SK-N-SH treated with all-trans-retinoic acid at 6 μM for 48 hours (cell line): ENCODE data around the gene PHB1.

Experiments
- ARNTL ChIP-seq: fragments of 450-650 bp; formaldehyde crosslinking; IDR thresholded peaks from 2 replicates; pipeline ENCODE4 v1.5.0; 2020; ENCODE audit warnings: low read depth, mild to moderate bottlenecking, moderate library complexity, borderline replicate concordance
- CSRNP3 ChIP-seq: fragments of 250-450 bp; sonication (Bioruptor Pico); IDR thresholded peaks from 2 replicates; pipeline ENCODE4 v1.5.1; 2021; ENCODE audit warnings: mild to moderate bottlenecking, moderate library complexity
- ESRRG ChIP-seq: fragments of 250-450 bp; sonication (Bioruptor Pico); IDR thresholded peaks from 2 replicates; pipeline ENCODE4 v1.6.1; 2021; ENCODE audit warnings: mild to moderate bottlenecking
- ISL1 ChIP-seq: fragments of 250-450 bp; sonication (Bioruptor Pico); IDR thresholded peaks from 2 replicates; pipeline ENCODE4 v2.1.2; 2022; ENCODE audit warnings: mild to moderate bottlenecking, moderate library complexity
- OSR1 ChIP-seq: fragments of 250-450 bp; sonication (Bioruptor Pico); IDR thresholded peaks from 2 replicates; pipeline ENCODE4 v1.8.0; 2022; ENCODE audit warnings: moderate library complexity, mild to moderate bottlenecking, inconsistent platforms
- SNAI2 ChIP-seq: fragments of 250-450 bp; sonication (Bioruptor Pico); IDR thresholded peaks from 2 replicates; pipeline ENCODE4 v1.5.0; 2020; ENCODE audit warnings: mild to moderate bottlenecking, moderate library complexity
- TOX ChIP-seq: fragments of 250-450 bp; sonication (Bioruptor Pico); IDR thresholded peaks from 2 replicates; pipeline ENCODE4 v1.8.0; 2021; ENCODE audit warnings: mild to moderate bottlenecking, moderate library complexity, borderline replicate concordance
- ZFP3 ChIP-seq: fragments of 250-450 bp; sonication (Bioruptor Pico); IDR thresholded peaks from 2 replicates; pipeline ENCODE4 v1.5.0; 2020; ENCODE audit warnings: mild to moderate bottlenecking, moderate library complexity
- ZFP30 ChIP-seq: fragments of 450-650 bp; formaldehyde crosslinking; IDR thresholded peaks from 2 replicates; pipeline ENCODE4 v1.5.0; 2022; ENCODE audit warnings: mild to moderate bottlenecking, moderate library complexity
- ZNF8 ChIP-seq: fragments of 450-650 bp; formaldehyde crosslinking; IDR thresholded peaks from 2 replicates; pipeline ENCODE4 v1.5.0; 2020; ENCODE audit warnings: mild to moderate bottlenecking, moderate library complexity
- TF ChIP-seq, protein P1 (sequence below): fragments of 250-450 bp; sonication (Bioruptor Pico); IDR thresholded peaks from 2 replicates; pipeline ENCODE4 v1.8.0; 2020; ENCODE audit warnings: mild to moderate bottlenecking, moderate library complexity, borderline replicate concordance

- TF ChIP-seq OSR1 (CRISPR knock-in tag) = no peak
- TF ChIP-seq SNAI2 (CRISPR knock-in tag) = no peak
- no peak for TF ChIP-seq ESRRG (CRISPR knock-in tag)
- no peak for TF ChIP-seq ISL1 (CRISPR knock-in tag)
- TF ChIP-seq ARNTL = no peak
- TF ChIP-seq TOX (CRISPR knock-in tag) = no peak
- TF ChIP-seq ZFP30 = no peak
- no peak for TF ChIP-seq CSRNP3 (CRISPR knock-in tag)
- TF ChIP-seq, protein P1, sequence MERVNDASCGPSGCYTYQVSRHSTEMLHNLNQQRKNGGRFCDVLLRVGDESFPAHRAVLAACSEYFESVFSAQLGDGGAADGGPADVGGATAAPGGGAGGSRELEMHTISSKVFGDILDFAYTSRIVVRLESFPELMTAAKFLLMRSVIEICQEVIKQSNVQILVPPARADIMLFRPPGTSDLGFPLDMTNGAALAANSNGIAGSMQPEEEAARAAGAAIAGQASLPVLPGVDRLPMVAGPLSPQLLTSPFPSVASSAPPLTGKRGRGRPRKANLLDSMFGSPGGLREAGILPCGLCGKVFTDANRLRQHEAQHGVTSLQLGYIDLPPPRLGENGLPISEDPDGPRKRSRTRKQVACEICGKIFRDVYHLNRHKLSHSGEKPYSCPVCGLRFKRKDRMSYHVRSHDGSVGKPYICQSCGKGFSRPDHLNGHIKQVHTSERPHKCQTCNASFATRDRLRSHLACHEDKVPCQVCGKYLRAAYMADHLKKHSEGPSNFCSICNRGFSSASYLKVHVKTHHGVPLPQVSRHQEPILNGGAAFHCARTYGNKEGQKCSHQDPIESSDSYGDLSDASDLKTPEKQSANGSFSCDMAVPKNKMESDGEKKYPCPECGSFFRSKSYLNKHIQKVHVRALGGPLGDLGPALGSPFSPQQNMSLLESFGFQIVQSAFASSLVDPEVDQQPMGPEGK = no peak
- no peak for TF ChIP-seq ZFP3 (CRISPR knock-in tag)
- no peak for TF ChIP-seq ZNF8 (CRISPR knock-in tag)
Observed at GRCh38 chr17:49404906-49405305, 9.8 kb downstream of the PHB1 start.
